IMR-90 (cell line): ENCODE results near the gene FADD. TPM values are rescaled to one million over a fixed set of nuclear protein-coding genes. Genes with fewer than 3 reads are reported as not detected.

Source experiments
- ATAC-seq: fragments of 200-7000 bp; cut with Tn5 transposase; 2 replicates; pipeline ENCODE4 v1.9.1; 2020; ENCODE audit warnings: low read depth, mild to moderate bottlenecking, moderate library complexity
- BruUV-seq: library from RNA; stranded (reverse); fragments of 400-500 nt; replicated peaks from 2 replicates; lab custom pipeline; 2021; lab: Mats Ljungman, UMichigan
- CTCF ChIA-PET: fragments of 300-600 bp; formaldehyde crosslinking; extraction: SDS; loops from one replicate; lab custom pipeline; 2021; ENCODE audit warnings: antibody characterized with exemption; lab: Yijun Ruan, JAX
- POLR2A ChIA-PET: fragments of 300-600 bp; sonication (Branson Sonifier 250); formaldehyde crosslinking; loops from one replicate; lab custom pipeline; 2022; ENCODE audit warnings: antibody characterized with exemption; ENCODE audit not compliant: unreplicated experiment; lab: Charles Lee
- DNase-seq: peaks from one replicate; pipeline ENCODE4 v3.0.0; 2013
- H2AFZ ChIP-seq: replicated peaks from 2 replicates; pipeline ENCODE3; 2013; ENCODE audit warnings: low read length, mild to moderate bottlenecking; ENCODE audit not compliant: poor library complexity
- H2AK5ac ChIP-seq: 2 replicates; pipeline ENCODE4 v1.6.1; 2013; ENCODE audit warnings: low read depth, low read length, inconsistent platforms
- H2AK9ac ChIP-seq: replicated peaks from 2 replicates; pipeline ENCODE3; 2013; ENCODE audit warnings: mild to moderate bottlenecking, low read depth, low read length, moderate library complexity; ENCODE audit not compliant: poor library complexity
- H2BK120ac ChIP-seq: 2 replicates; pipeline ENCODE4 v1.6.1; 2013; ENCODE audit warnings: low read depth, low read length, inconsistent platforms
- H2BK15ac ChIP-seq: 3 replicates; pipeline ENCODE4 v1.6.1; 2013; ENCODE audit warnings: low read depth, low read length, inconsistent platforms
- H2BK20ac ChIP-seq: 2 replicates; pipeline ENCODE4 v1.6.1; 2013; ENCODE audit warnings: low read depth, mild to moderate bottlenecking, inconsistent platforms, low read length, moderate library complexity
- H2BK5ac ChIP-seq: 2 replicates; pipeline ENCODE4 v1.6.1; 2013; ENCODE audit warnings: mild to moderate bottlenecking, low read depth, low read length, inconsistent platforms; ENCODE audit not compliant: poor library complexity, severe bottlenecking
- H3K14ac ChIP-seq: replicated peaks from 2 replicates; pipeline ENCODE4 v1.6.1; 2013; ENCODE audit warnings: low read depth, low read length, inconsistent platforms
- H3K18ac ChIP-seq: 2 replicates; pipeline ENCODE4 v1.6.1; 2013; ENCODE audit warnings: low read depth, low read length, control low read depth
- H3K23ac ChIP-seq: 2 replicates; pipeline ENCODE4 v1.6.1; 2013; ENCODE audit warnings: low read depth, low read length, inconsistent platforms
- H3K27ac ChIP-seq: 2 replicates; pipeline ENCODE4 v1.5.1; 2013; ENCODE audit warnings: mild to moderate bottlenecking, control low read depth, low read length; ENCODE audit not compliant: insufficient read depth
- H3K27me3 ChIP-seq: 2 replicates; pipeline ENCODE4 v1.6.1; 2013; ENCODE audit warnings: low read length; ENCODE audit not compliant: control insufficient read depth, insufficient read depth
- H3K36me3 ChIP-seq: 2 replicates; pipeline ENCODE4 v1.6.1; 2013; ENCODE audit warnings: low read length, mixed read lengths; ENCODE audit not compliant: control insufficient read depth, insufficient read depth
- H3K4ac ChIP-seq: 2 replicates; pipeline ENCODE4 v1.6.1; 2013; ENCODE audit warnings: low read depth, low read length, inconsistent platforms
- H3K4me1 ChIP-seq: 2 replicates; pipeline ENCODE4 v1.6.1; 2013; ENCODE audit warnings: low read length, mixed read lengths; ENCODE audit not compliant: control insufficient read depth, insufficient read depth
- H3K4me2 ChIP-seq: 2 replicates; pipeline ENCODE4 v1.6.1; 2013; ENCODE audit warnings: low read depth, mild to moderate bottlenecking, control low read depth, low read length, moderate library complexity
- H3K4me3 ChIP-seq: 2 replicates; pipeline ENCODE4 v1.5.1; 2013; ENCODE audit warnings: low read depth, mild to moderate bottlenecking, control low read depth, low read length, moderate library complexity; ENCODE audit not compliant: insufficient read depth
- H3K56ac ChIP-seq: 2 replicates; pipeline ENCODE4 v1.6.1; 2013; ENCODE audit warnings: low read length, inconsistent platforms; ENCODE audit not compliant: insufficient read depth; ENCODE audit errors: extremely low read depth
- H3K79me1 ChIP-seq, 2 experiments: 2 replicates each; pipeline ENCODE4 v1.6.1; 2013; ENCODE audit warnings: low read length in 2 of 2, inconsistent platforms in 1 of 2, low read depth in 1 of 2
- H3K9ac ChIP-seq: 2 replicates; pipeline ENCODE4 v1.6.1; 2013; ENCODE audit warnings: low read depth, low read length, control low read depth
- H3K9me1 ChIP-seq: 2 replicates; pipeline ENCODE4 v1.6.1; 2013; ENCODE audit warnings: low read length, inconsistent platforms; ENCODE audit not compliant: insufficient read depth
- H3K9me3 ChIP-seq: 2 replicates; pipeline ENCODE4 v1.6.1; 2013; ENCODE audit warnings: low read length; ENCODE audit not compliant: control insufficient read depth, insufficient read depth
- H4K20me1 ChIP-seq: 2 replicates; pipeline ENCODE4 v1.6.1; 2013; ENCODE audit warnings: low read length, inconsistent platforms; ENCODE audit not compliant: insufficient read depth
- H4K5ac ChIP-seq: 2 replicates; pipeline ENCODE4 v1.6.1; 2013; ENCODE audit warnings: mild to moderate bottlenecking, low read depth, low read length, control low read depth
- H4K8ac ChIP-seq, 2 experiments: 2 replicates each; pipeline ENCODE4 v1.6.1; 2013; ENCODE audit warnings: low read depth in 2 of 2, low read length in 2 of 2, control low read depth in 1 of 2, inconsistent platforms in 1 of 2
- H4K91ac ChIP-seq: 2 replicates; pipeline ENCODE4 v1.6.1; 2013; ENCODE audit warnings: low read depth, low read length, inconsistent platforms; ENCODE audit not compliant: insufficient read depth
- BHLHE40 ChIP-seq: fragments of 150-350 bp; IDR thresholded peaks from 2 replicates; pipeline ENCODE4 v1.6.1; 2016; ENCODE audit warnings: mild to moderate bottlenecking, low read depth, low read length
- FOS ChIP-seq: fragments of 150-350 bp; IDR thresholded peaks from 2 replicates; pipeline ENCODE4 v1.6.1; 2016; ENCODE audit warnings: low read depth, low read length
- POLR2A ChIP-seq: IDR thresholded peaks from 2 replicates; pipeline ENCODE4 v1.6.1; 2012; ENCODE audit warnings: mild to moderate bottlenecking, low read depth, low read length
- RAD21 ChIP-seq: IDR thresholded peaks from 2 replicates; pipeline ENCODE4 v1.6.1; 2012; ENCODE audit warnings: low read length, improper control_type of control experiment
- USF2 ChIP-seq: fragments of 150-350 bp; IDR thresholded peaks from 2 replicates; pipeline ENCODE4 v1.6.1; 2017; ENCODE audit warnings: mild to moderate bottlenecking, antibody characterized with exemption, low read length, low read depth
- WGBS, 2 experiments: methylation state at CpG; one replicate each; pipeline versions ENCODE4 v1.1.5 to v1.1.7; 2013; ENCODE audit warnings: missing lambda C conversion rate in 2 of 2; ENCODE audit not compliant: insufficient read length in 1 of 2; ENCODE audit errors: extremely low coverage in 2 of 2; 5-methylcytosine and 5-hydroxymethylcytosine counted together
- dilution Hi-C: fragments of 300-500 bp; cut with HindIII; formaldehyde crosslinking; loops from one replicate; pipeline ENCODE4 v1.14.3; 2018; ENCODE audit warnings: low sequenced_read_pairs; ENCODE audit not compliant: unreplicated experiment
- in situ Hi-C: fragments of 300-500 bp; cut with MboI; formaldehyde crosslinking; loops from 3 replicates; pipeline ENCODE4 v1.14.3; 2019; ENCODE audit warnings: low sequenced_read_pairs, inconsistent platforms, mixed read lengths
- intact Hi-C: fragments of 100-400 bp; cut with micrococcal nuclease; formaldehyde crosslinking; loops from 2 replicates; pipeline ENCODE4 v1.10.0; 2022
- polyA plus RNA-seq, 3 experiments: library from polyadenylated mRNA; depleted of rRNA; stranded (reverse); fragments of >200 nt; gene quantifications; 2 replicates each; pipeline ENCODE4 v1.2.3, GENCODE V29; 2012; ENCODE audit warnings: low replicate concordance in 1 of 3
- total RNA-seq: library from RNA; depleted of rRNA; stranded (reverse); fragments of >200 nt; gene quantifications from 2 replicates; pipeline ENCODE4 v1.2.3, GENCODE V29; 2012

Gene FADD
- total and polyA plus RNA-seq, 2 of the 4 experiments (the other 2 are of a cell fraction), result 38.1 to 44.4 TPM

GRCh38 chr11:70210051-70210501, 7.0 kb downstream of the FADD start:
- Histone ChIP-seq H2BK20ac (no peak overlapping the region), H3K23ac (no peak overlapping the region), H3K14ac (no peak overlapping the region), H3K27me3 (no peaks in the 10 kb centered on the region), H3K4me3 (no peak overlapping the region), H2AFZ (no peak overlapping the region), H3K4me1 (no peaks in the 10 kb centered on the region; the same call in 1 of the 2 replicates), H2BK15ac (no peak overlapping the region), H3K36me3 (peaks cover 36% of the 10 kb centered on the region), H3K4me2 (no peak overlapping the region), H3K9ac (no peak overlapping the region), H4K8ac (no peak overlapping the region), H4K5ac (no peak overlapping the region), H3K4ac (no peak overlapping the region), H3K79me1 (peaks cover 17 to 51% of the 10 kb centered on the region in 2 experiments; a peak in 3 of 4 replicates), H3K56ac (no peak overlapping the region), H4K91ac (no peak overlapping the region), H4K20me1 (peaks cover 56% of the 10 kb centered on the region), H3K27ac (no peak overlapping the region), H2BK5ac (no peak overlapping the region), H2AK9ac (no peak overlapping the region), H2AK5ac (no peak overlapping the region), H3K18ac (no peak overlapping the region), H3K9me3 (no peaks in the 10 kb centered on the region), H3K9me1 (peaks cover 14% of the 10 kb centered on the region), H2BK120ac (no peak overlapping the region)
- DNase-seq (peak; percentile 68), ATAC-seq (peak; percentile 24; the same call in 1 of the 2 replicates)
- dilution Hi-C loops, result no loop called here
- in situ Hi-C loops, result no loop called here
- no TSS peak for BruUV-seq
- CTCF ChIA-PET, result no interaction called here
- intact Hi-C loops, result no loop called here
- POLR2A ChIA-PET, result no interaction called here
- TF ChIP-seq POLR2A (no peak), USF2 (no peak), RAD21 (no peak), BHLHE40 (peak; percentile 42; the same call in 1 of the 2 replicates), FOS (0 out of 2 replicates have a peak, but pooled peaks have one; percentile 17)
- WGBS, 2 experiments, result no CpG with 5 or more reads among the region's 8 CpGs
